Osteoblast (primary cell): ENCODE measurements around the gene SIPA1L3. TPM values are rescaled to one million over a fixed set of nuclear protein-coding genes. Genes with fewer than 3 reads are reported as not detected.

Experiments used
- DNase-seq: peaks from one replicate; pipeline ENCODE4 v3.0.0; 2011; ENCODE audit warnings: low spot score, mixed read lengths; ENCODE audit not compliant: insufficient read length; ENCODE audit errors: missing footprints
- H2AFZ ChIP-seq: 2 replicates; pipeline ENCODE4 v1.6.0; 2011; ENCODE audit warnings: mild to moderate bottlenecking, low read length
- H3K27ac ChIP-seq: 2 replicates; pipeline ENCODE4 v1.5.1; 2011; ENCODE audit warnings: mild to moderate bottlenecking, low read depth, low read length, moderate library complexity
- H3K27me3 ChIP-seq: 2 replicates; pipeline ENCODE4 v1.6.0; 2012; ENCODE audit warnings: mild to moderate bottlenecking, control low read depth, inconsistent platforms, low read length, moderate library complexity; ENCODE audit not compliant: insufficient read depth
- H3K36me3 ChIP-seq: 2 replicates; pipeline ENCODE4 v1.5.1; 2011; ENCODE audit warnings: mild to moderate bottlenecking, low read length, control low read depth, moderate library complexity; ENCODE audit not compliant: insufficient read depth
- H3K4me1 ChIP-seq: 2 replicates; pipeline ENCODE4 v1.5.1; 2011; ENCODE audit warnings: mild to moderate bottlenecking, low read length, control low read depth, moderate library complexity; ENCODE audit not compliant: insufficient read depth
- H3K4me2 ChIP-seq: 2 replicates; pipeline ENCODE4 v1.6.0; 2011; ENCODE audit warnings: mild to moderate bottlenecking, low read length; ENCODE audit not compliant: insufficient read depth
- H3K4me3 ChIP-seq: fragments of 200-600 bp; sonication (generic); 3 replicates; pipeline ENCODE4 v1.5.1; 2012; ENCODE audit warnings: mild to moderate bottlenecking, low read length, inconsistent platforms; ENCODE audit not compliant: insufficient read depth
- H3K79me2 ChIP-seq: 2 replicates; pipeline ENCODE4 v1.6.0; 2012; ENCODE audit warnings: mild to moderate bottlenecking, low read length, control low read depth, inconsistent platforms; ENCODE audit not compliant: insufficient read depth
- H3K9me3 ChIP-seq: 2 replicates; pipeline ENCODE4 v1.5.1; 2011; ENCODE audit warnings: low read depth, low read length, control low read depth
- H4K20me1 ChIP-seq: 2 replicates; pipeline ENCODE4 v1.6.0; 2012; ENCODE audit warnings: mild to moderate bottlenecking, low read length, control low read depth; ENCODE audit not compliant: insufficient read depth
- total RNA-seq: library from RNA; depleted of rRNA; stranded (reverse); fragments of >200 nt; gene quantifications from 2 replicates; pipeline ENCODE4 v1.2.3, GENCODE V29; 2012
- TF ChIP-seq, protein P1 (sequence below): IDR thresholded peaks from 2 replicates; pipeline ENCODE4 v1.5.1; 2011; ENCODE audit warnings: mild to moderate bottlenecking, low read depth, low read length, moderate library complexity; ENCODE audit errors: extremely low read depth

SIPA1L3 gene
- total RNA-seq, 1 donor = 17.4 TPM

DNA sequence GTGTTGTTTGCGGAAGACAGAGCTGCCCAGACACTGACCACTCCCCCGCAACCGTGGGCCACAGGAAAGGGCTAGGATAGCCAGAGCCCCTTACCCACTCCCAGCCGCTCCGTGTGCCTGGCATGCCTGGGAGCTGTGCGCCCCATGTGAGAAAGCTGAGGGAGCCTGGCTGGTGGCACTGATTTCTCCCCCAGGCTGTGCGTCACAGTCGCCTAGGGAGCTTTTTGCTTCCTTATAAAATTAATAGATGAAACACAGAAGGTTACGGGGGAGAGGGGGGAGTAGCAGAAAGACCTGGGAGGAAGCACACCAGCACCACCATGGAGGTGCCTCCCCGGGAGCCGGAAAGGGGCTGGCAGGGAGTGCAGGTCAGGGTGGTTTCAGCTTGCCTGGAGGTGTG, 292.3 kb downstream of the SIPA1L3 start:
- H2AFZ ChIP-seq = no peak overlapping the region
- peak; percentile 49 for DNase-seq
- no peak overlapping the region for H3K27ac ChIP-seq
- no peak overlapping the region for H3K4me2 ChIP-seq
- no peaks in the 10 kb centered on the region for H3K27me3 ChIP-seq
- H4K20me1 ChIP-seq = peaks cover 4% of the 10 kb centered on the region
- TF ChIP-seq, protein P1, sequence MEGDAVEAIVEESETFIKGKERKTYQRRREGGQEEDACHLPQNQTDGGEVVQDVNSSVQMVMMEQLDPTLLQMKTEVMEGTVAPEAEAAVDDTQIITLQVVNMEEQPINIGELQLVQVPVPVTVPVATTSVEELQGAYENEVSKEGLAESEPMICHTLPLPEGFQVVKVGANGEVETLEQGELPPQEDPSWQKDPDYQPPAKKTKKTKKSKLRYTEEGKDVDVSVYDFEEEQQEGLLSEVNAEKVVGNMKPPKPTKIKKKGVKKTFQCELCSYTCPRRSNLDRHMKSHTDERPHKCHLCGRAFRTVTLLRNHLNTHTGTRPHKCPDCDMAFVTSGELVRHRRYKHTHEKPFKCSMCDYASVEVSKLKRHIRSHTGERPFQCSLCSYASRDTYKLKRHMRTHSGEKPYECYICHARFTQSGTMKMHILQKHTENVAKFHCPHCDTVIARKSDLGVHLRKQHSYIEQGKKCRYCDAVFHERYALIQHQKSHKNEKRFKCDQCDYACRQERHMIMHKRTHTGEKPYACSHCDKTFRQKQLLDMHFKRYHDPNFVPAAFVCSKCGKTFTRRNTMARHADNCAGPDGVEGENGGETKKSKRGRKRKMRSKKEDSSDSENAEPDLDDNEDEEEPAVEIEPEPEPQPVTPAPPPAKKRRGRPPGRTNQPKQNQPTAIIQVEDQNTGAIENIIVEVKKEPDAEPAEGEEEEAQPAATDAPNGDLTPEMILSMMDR = no peak
- no peaks in the 10 kb centered on the region for H3K9me3 ChIP-seq
- H3K4me1 ChIP-seq = no peaks in the 10 kb centered on the region
- H3K36me3 ChIP-seq = peaks cover 41% of the 10 kb centered on the region
- no peak overlapping the region for H3K4me3 ChIP-seq
- H3K79me2 ChIP-seq = no peaks in the 10 kb centered on the region

DNA sequence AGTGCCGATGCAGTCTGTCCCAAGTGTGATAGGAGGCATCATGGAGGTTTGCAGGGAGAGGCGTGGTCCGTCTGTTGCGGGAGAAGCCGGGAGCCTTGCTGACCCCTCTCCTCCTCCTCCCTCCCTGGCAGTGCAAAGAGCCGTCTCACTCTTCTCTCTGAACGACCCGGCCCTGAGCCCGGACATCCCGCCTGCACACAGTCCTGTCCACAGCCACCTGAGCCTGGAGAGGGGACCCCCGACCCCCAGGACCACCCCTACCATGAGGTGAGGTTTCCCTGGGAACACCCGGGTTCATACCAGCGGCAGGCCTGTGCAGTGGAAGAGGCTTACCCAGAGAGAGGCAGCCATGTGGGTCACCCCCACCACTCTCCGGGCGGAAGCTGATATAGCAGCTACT, 294.7 kb downstream of the SIPA1L3 start:
- TF ChIP-seq, protein P1 = no peak
- DNase-seq = no peak
- H3K4me3 ChIP-seq = no peak overlapping the region
- no peak overlapping the region for H2AFZ ChIP-seq
- H3K9me3 ChIP-seq = no peaks in the 10 kb centered on the region
- no peak overlapping the region for H3K27ac ChIP-seq
- H3K4me1 ChIP-seq = no peaks in the 10 kb centered on the region
- H4K20me1 ChIP-seq = peaks cover 4% of the 10 kb centered on the region
- no peak overlapping the region for H3K4me2 ChIP-seq
- H3K79me2 ChIP-seq = no peaks in the 10 kb centered on the region
- peaks cover 47% of the 10 kb centered on the region for H3K36me3 ChIP-seq
- no peaks in the 10 kb centered on the region for H3K27me3 ChIP-seq

DNA sequence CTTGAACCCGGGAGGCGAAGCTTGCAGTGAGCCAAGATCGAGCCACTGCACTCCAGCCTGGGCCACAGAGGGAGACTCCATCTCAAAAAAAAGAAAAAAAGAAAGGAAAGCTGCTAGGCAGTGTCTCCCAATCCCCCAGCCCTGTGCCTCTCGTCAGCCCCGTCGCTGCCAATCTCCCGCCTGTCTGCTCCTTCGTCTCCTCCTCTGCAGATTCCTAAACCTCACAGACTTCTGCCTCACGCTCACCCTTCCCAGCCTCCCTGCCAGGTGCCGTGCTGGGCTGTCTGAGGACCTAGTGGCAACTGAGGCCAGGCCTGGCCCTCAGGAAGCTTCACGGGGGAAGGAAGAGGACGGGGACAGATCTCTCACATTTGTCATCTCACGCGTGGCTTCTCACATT, 295.5 kb downstream of the SIPA1L3 start:
- H4K20me1 ChIP-seq = no peaks in the 10 kb centered on the region
- H3K9me3 ChIP-seq = no peaks in the 10 kb centered on the region
- no peaks in the 10 kb centered on the region for H3K79me2 ChIP-seq
- TF ChIP-seq, protein P1 = no peak
- no peak overlapping the region for H3K4me2 ChIP-seq
- peaks cover 48% of the 10 kb centered on the region for H3K36me3 ChIP-seq
- DNase-seq = no peak
- no peaks in the 10 kb centered on the region for H3K4me1 ChIP-seq
- H2AFZ ChIP-seq = no peak overlapping the region
- H3K27me3 ChIP-seq = no peaks in the 10 kb centered on the region
- H3K27ac ChIP-seq = no peak overlapping the region
- H3K4me3 ChIP-seq = no peak overlapping the region

DNA sequence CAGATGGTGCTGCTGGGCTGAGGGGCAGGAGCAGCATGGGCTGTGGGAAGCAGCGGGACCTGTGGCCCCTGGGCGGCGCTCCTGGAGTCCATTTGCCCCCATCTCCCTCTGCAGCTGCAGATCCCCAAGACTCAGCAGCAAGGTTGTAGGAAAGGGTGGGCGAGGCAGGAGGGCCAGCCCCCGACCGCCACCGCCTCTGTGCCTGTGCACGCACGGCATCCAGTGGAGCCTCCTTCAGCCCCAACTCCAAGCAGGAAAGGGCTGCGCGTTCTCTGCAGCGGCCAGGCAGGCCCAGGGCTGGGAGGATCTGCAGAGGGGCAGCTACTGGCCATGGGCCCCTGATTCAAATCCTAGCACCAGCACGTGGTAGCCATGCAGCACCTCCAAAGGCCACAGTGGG, 296.2 kb downstream of the SIPA1L3 start:
- H3K79me2 ChIP-seq = no peaks in the 10 kb centered on the region
- no peak overlapping the region for H3K4me2 ChIP-seq
- no peak for DNase-seq
- no peaks in the 10 kb centered on the region for H4K20me1 ChIP-seq
- no peaks in the 10 kb centered on the region for H3K9me3 ChIP-seq
- no peak overlapping the region for H2AFZ ChIP-seq
- peaks cover 48% of the 10 kb centered on the region for H3K36me3 ChIP-seq
- H3K4me1 ChIP-seq = no peaks in the 10 kb centered on the region
- H3K27ac ChIP-seq = no peak overlapping the region
- no peak overlapping the region for H3K4me3 ChIP-seq
- TF ChIP-seq, protein P1 = no peak
- H3K27me3 ChIP-seq = no peaks in the 10 kb centered on the region
